SK-N-SH (cell line): ENCODE data around the gene MRGPRG. TPM values are rescaled to one million over a fixed set of nuclear protein-coding genes. Genes with fewer than 3 reads are reported as not detected.

Source experiments
- CTCF ChIA-PET: fragments of 300-600, 350-600 bp; formaldehyde crosslinking; extraction: SDS; loops from one replicate; lab custom pipeline; 2021; lab: Yijun Ruan, JAX
- POLR2A ChIA-PET: fragments of 350-600 bp; sonication (Branson Sonifier 250); formaldehyde crosslinking; extraction: SDS; loops from one replicate; lab custom pipeline; 2020; ENCODE audit warnings: antibody characterized with exemption, inconsistent platforms; lab: Yijun Ruan, JAX
- DNase-seq: peaks from one replicate; pipeline ENCODE4 v3.0.0; 2012
- H2AFZ ChIP-seq: fragments of 200-600 bp; sonication (generic); 2 replicates; pipeline ENCODE4 v1.8.1; 2016; ENCODE audit warnings: antibody characterized with exemption, mild to moderate bottlenecking, low read depth
- H3F3A ChIP-seq: fragments of 200-600 bp; sonication (generic); replicated peaks from 2 replicates; pipeline ENCODE3; 2016; ENCODE audit warnings: antibody characterized with exemption, mild to moderate bottlenecking; ENCODE audit not compliant: insufficient read depth
- H3K27ac ChIP-seq, 2 experiments: fragments of 200-500 bp in 1 of 2; fragments of 200-600 bp in 1 of 2; sonication (Bioruptor generic) in 1 of 2; sonication (generic), shearing (Covaris generic) in 1 of 2; 2 replicates each; pipeline versions ENCODE4 v1.5.1 to v1.6.1; 2014 to 2016; ENCODE audit warnings: low read depth in 2 of 2, inconsistent platforms in 1 of 2, low read length in 1 of 2, mild to moderate bottlenecking in 1 of 2, mixed read lengths in 1 of 2
- H3K27me3 ChIP-seq: fragments of 200-600 bp; sonication (generic), shearing (Covaris generic); 2 replicates; pipeline ENCODE4 v1.6.1; 2016; ENCODE audit warnings: mixed run types; ENCODE audit not compliant: insufficient read depth
- H3K36me3 ChIP-seq, 2 experiments: fragments of 200-500 bp in 1 of 2; fragments of 200-600 bp in 1 of 2; sonication (Bioruptor generic) in 1 of 2; sonication (generic) in 1 of 2; replicated peaks in 1 of 2; 2 replicates each; pipeline versions ENCODE3 to v1.5.1; 2014 to 2016; ENCODE audit warnings: low read length in 1 of 2, mild to moderate bottlenecking in 1 of 2; ENCODE audit not compliant: insufficient read depth in 2 of 2, control insufficient read depth in 1 of 2
- H3K4me1 ChIP-seq, 2 experiments: fragments of 200-500 bp in 1 of 2; fragments of 200-600 bp in 1 of 2; sonication (Bioruptor generic) in 1 of 2; sonication (generic), shearing (Covaris generic) in 1 of 2; 2 replicates each; pipeline versions ENCODE4 v1.5.1 to v1.6.1; 2014 to 2016; ENCODE audit warnings: low read depth in 1 of 2, low read length in 1 of 2, mixed run types in 1 of 2; ENCODE audit not compliant: insufficient read depth in 2 of 2, control insufficient read depth in 1 of 2
- H3K4me2 ChIP-seq: fragments of 200-600 bp; sonication (generic), shearing (Covaris generic); 2 replicates; pipeline ENCODE4 v1.6.1; 2017; ENCODE audit warnings: mixed run types
- H3K4me3 ChIP-seq, 2 experiments: fragments of 200-500 bp in 1 of 2; fragments of 200-600 bp in 1 of 2; sonication (Bioruptor generic) in 1 of 2; sonication (generic), shearing (Covaris generic) in 1 of 2; 2 replicates each; pipeline versions ENCODE4 v1.5.1 to v1.8.1; 2014 to 2016; ENCODE audit warnings: low read depth in 2 of 2, inconsistent platforms in 1 of 2, low read length in 1 of 2, mild to moderate bottlenecking in 1 of 2, mixed read lengths in 1 of 2, moderate library complexity in 1 of 2
- H3K79me2 ChIP-seq: fragments of 200-600 bp; sonication (generic); 2 replicates; pipeline ENCODE4 v1.8.1; 2017; ENCODE audit warnings: mild to moderate bottlenecking; ENCODE audit not compliant: insufficient read depth
- H3K9ac ChIP-seq: fragments of 200-600 bp; sonication (generic); 2 replicates; pipeline ENCODE4 v1.6.1; 2017; ENCODE audit warnings: mixed run types
- H3K9me2 ChIP-seq: fragments of 200-600 bp; sonication (generic); 2 replicates; pipeline ENCODE4 v1.6.1; 2017; ENCODE audit warnings: mixed run types
- H3K9me3 ChIP-seq: fragments of 200-600 bp; sonication (generic); 2 replicates; pipeline ENCODE4 v1.6.1; 2017; ENCODE audit warnings: mixed run types, mild to moderate bottlenecking, moderate library complexity
- H4K20me1 ChIP-seq: fragments of 200-600 bp; sonication (generic); 2 replicates; pipeline ENCODE4 v1.6.1; 2017; ENCODE audit warnings: mild to moderate bottlenecking, mixed run types; ENCODE audit not compliant: insufficient read depth
- CHD2 ChIP-seq: fragments of 150-350 bp; IDR thresholded peaks from 2 replicates; pipeline ENCODE4 v1.6.1; 2018; ENCODE audit warnings: low read length; ENCODE audit not compliant: partially characterized antibody
- ELF1 ChIP-seq: IDR thresholded peaks from 2 replicates; pipeline ENCODE4 v1.4.0; 2012
- FOSL2 ChIP-seq: IDR thresholded peaks from 2 replicates; pipeline ENCODE4 v1.4.0; 2012; ENCODE audit warnings: low read depth, mild to moderate bottlenecking, moderate library complexity, borderline replicate concordance
- FOXM1 ChIP-seq: IDR thresholded peaks from 2 replicates; pipeline ENCODE4 v1.4.0; 2012; ENCODE audit warnings: low read depth, mild to moderate bottlenecking
- GABPA ChIP-seq: IDR thresholded peaks from 2 replicates; pipeline ENCODE4 v1.4.0; 2012; ENCODE audit warnings: low read depth, mild to moderate bottlenecking
- JUND ChIP-seq: IDR thresholded peaks from 2 replicates; pipeline ENCODE4 v1.4.0; 2012
- MEF2A ChIP-seq: IDR thresholded peaks from 2 replicates; pipeline ENCODE4 v1.4.0; 2012; ENCODE audit warnings: low read depth, borderline replicate concordance
- MXI1 ChIP-seq: IDR thresholded peaks from 2 replicates; pipeline ENCODE4 v1.6.1; 2012; ENCODE audit warnings: mild to moderate bottlenecking, low read depth, low read length, improper control_type of control experiment
- NFIC ChIP-seq: IDR thresholded peaks from 2 replicates; pipeline ENCODE4 v1.4.0; 2012; ENCODE audit warnings: borderline replicate concordance
- NRF1 ChIP-seq: IDR thresholded peaks from 2 replicates; pipeline ENCODE4 v1.6.1; 2012; ENCODE audit warnings: low read depth, mild to moderate bottlenecking, low read length
- PBX3 ChIP-seq: IDR thresholded peaks from 2 replicates; pipeline ENCODE4; 2012
- POLR2AphosphoS5 ChIP-seq: IDR thresholded peaks from 2 replicates; pipeline ENCODE4 v1.6.1; 2012; ENCODE audit warnings: low read depth, low read length
- RAD21 ChIP-seq: IDR thresholded peaks from 2 replicates; pipeline ENCODE4 v1.6.1; 2012; ENCODE audit warnings: mild to moderate bottlenecking, low read length
- TAF1 ChIP-seq: IDR thresholded peaks from 2 replicates; pipeline ENCODE4 v1.6.1; 2012; ENCODE audit warnings: low read depth, mild to moderate bottlenecking, low read length, moderate library complexity, borderline replicate concordance
- TCF12 ChIP-seq: IDR thresholded peaks from 2 replicates; pipeline ENCODE4 v1.4.0; 2012
- TEAD4 ChIP-seq: IDR thresholded peaks from 2 replicates; pipeline ENCODE4 v1.4.0; 2012; ENCODE audit warnings: mild to moderate bottlenecking, borderline replicate concordance; ENCODE audit not compliant: insufficient read depth
- USF1 ChIP-seq: IDR thresholded peaks from 2 replicates; pipeline ENCODE4 v1.4.0; 2012; ENCODE audit warnings: low read depth, borderline replicate concordance
- ZBTB33 ChIP-seq: IDR thresholded peaks from 2 replicates; pipeline ENCODE4 v1.4.0; 2012; ENCODE audit warnings: low read depth, borderline replicate concordance
- WGBS: methylation state at CpG from one replicate; pipeline ENCODE4 v1.1.6; 2017; ENCODE audit warnings: low lambda C conversion rate; 5-methylcytosine and 5-hydroxymethylcytosine counted together
- polyA plus RNA-seq, 3 experiments: library from polyadenylated mRNA; depleted of rRNA; stranded (reverse); fragments of >200 nt; gene quantifications; 2 replicates each; pipeline ENCODE4 v1.2.3, GENCODE V29; 2012
- TF ChIP-seq, protein P1 (sequence below): IDR thresholded peaks from 2 replicates; pipeline ENCODE4 v1.6.1; 2012; ENCODE audit warnings: mild to moderate bottlenecking, low read depth, low read length, moderate library complexity
- TF ChIP-seq, protein P2 (sequence below): fragments of 150-350 bp; IDR thresholded peaks from 2 replicates; pipeline ENCODE4 v1.6.1; 2017; ENCODE audit warnings: antibody characterized with exemption, low read length, low read depth, borderline replicate concordance

Gene MRGPRG
- polyA plus RNA-seq, 1 of the 3 experiments (the other 2 are of a cell fraction): not detected

GRCh38 chr11:3191586-3192324 lies 26.9 kb downstream of the MRGPRG start:
- peaks cover 0 to 11% of the 10 kb centered on the region in 2 experiments; a peak in 1 of 4 replicates for H3K4me1 ChIP-seq
- CTCF ChIA-PET: interaction anchor here (0.8 to 1.8 kb wide), 3 partner anchors 100 to 902 kb away, joined by 3 to 5 read pairs (median 3); no protein-coding TSS in a partner anchor
- 76% methylated on average over 19 of the region's 19 CpGs for WGBS
- TF ChIP-seq JUND (no peak), MXI1 (no peak), CHD2 (no peak), NFIC (no peak), GABPA (no peak), TCF12 (no peak), FOSL2 (no peak), ELF1 (no peak), RAD21 (no peak), USF1 (no peak)
- TF ChIP-seq, protein P1, sequence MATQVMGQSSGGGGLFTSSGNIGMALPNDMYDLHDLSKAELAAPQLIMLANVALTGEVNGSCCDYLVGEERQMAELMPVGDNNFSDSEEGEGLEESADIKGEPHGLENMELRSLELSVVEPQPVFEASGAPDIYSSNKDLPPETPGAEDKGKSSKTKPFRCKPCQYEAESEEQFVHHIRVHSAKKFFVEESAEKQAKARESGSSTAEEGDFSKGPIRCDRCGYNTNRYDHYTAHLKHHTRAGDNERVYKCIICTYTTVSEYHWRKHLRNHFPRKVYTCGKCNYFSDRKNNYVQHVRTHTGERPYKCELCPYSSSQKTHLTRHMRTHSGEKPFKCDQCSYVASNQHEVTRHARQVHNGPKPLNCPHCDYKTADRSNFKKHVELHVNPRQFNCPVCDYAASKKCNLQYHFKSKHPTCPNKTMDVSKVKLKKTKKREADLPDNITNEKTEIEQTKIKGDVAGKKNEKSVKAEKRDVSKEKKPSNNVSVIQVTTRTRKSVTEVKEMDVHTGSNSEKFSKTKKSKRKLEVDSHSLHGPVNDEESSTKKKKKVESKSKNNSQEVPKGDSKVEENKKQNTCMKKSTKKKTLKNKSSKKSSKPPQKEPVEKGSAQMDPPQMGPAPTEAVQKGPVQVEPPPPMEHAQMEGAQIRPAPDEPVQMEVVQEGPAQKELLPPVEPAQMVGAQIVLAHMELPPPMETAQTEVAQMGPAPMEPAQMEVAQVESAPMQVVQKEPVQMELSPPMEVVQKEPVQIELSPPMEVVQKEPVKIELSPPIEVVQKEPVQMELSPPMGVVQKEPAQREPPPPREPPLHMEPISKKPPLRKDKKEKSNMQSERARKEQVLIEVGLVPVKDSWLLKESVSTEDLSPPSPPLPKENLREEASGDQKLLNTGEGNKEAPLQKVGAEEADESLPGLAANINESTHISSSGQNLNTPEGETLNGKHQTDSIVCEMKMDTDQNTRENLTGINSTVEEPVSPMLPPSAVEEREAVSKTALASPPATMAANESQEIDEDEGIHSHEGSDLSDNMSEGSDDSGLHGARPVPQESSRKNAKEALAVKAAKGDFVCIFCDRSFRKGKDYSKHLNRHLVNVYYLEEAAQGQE: no peak
- TF ChIP-seq, protein P2, sequence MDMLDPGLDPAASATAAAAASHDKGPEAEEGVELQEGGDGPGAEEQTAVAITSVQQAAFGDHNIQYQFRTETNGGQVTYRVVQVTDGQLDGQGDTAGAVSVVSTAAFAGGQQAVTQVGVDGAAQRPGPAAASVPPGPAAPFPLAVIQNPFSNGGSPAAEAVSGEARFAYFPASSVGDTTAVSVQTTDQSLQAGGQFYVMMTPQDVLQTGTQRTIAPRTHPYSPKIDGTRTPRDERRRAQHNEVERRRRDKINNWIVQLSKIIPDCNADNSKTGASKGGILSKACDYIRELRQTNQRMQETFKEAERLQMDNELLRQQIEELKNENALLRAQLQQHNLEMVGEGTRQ: no peak
- TF ChIP-seq, all 33 proteins: peak for 0
- DNase-seq: no peak
- Histone ChIP-seq H3K9ac (no peak overlapping the region), H2AFZ (no peak overlapping the region), H3K4me2 (no peak overlapping the region), H3K27ac (no peak overlapping the region), H3K4me3 (no peak overlapping the region), H3K79me2 (no peaks in the 10 kb centered on the region), H3F3A (no peaks in the 10 kb centered on the region), H3K9me3 (no peaks in the 10 kb centered on the region), H3K9me2 (no peaks in the 10 kb centered on the region), H3K36me3 (no peaks in the 10 kb centered on the region), H3K27me3 (no peaks in the 10 kb centered on the region), H4K20me1 (no peaks in the 10 kb centered on the region)
- POLR2A ChIA-PET: no interaction called here

- Histone ChIP-seq H4K20me1 (no peaks in the 10 kb centered on the region), H2AFZ (no peak overlapping the region), H3K9me3 (no peaks in the 10 kb centered on the region), H3K4me2 (no peak overlapping the region), H3K9ac (no peak overlapping the region), H3K9me2 (no peaks in the 10 kb centered on the region), H3K27me3 (no peaks in the 10 kb centered on the region), H3K4me1 (no peaks in the 10 kb centered on the region; a peak in 1 of 4 replicates), H3F3A (no peaks in the 10 kb centered on the region), H3K27ac (no peak overlapping the region), H3K79me2 (no peaks in the 10 kb centered on the region), H3K36me3 (no peaks in the 10 kb centered on the region), H3K4me3 (no peak overlapping the region)
- DNase-seq: no peak
- POLR2A ChIA-PET: no interaction called here
- CTCF ChIA-PET: interaction anchor here (1.0 kb wide), 1 partner anchor 901 kb away, joined by 3 read pairs; no protein-coding TSS in a partner anchor
- WGBS: 52% methylated on average over 6 of the region's 6 CpGs
- TF ChIP-seq TEAD4 (no peak), NRF1 (no peak), NFIC (no peak), MEF2A (no peak), GABPA (no peak), TAF1 (no peak), ZBTB33 (no peak), FOXM1 (no peak), ELF1 (no peak), TCF12 (no peak), POLR2AphosphoS5 (no peak), PBX3 (no peak)
Measured at GRCh38 chr11:3190600-3190999, 28.0 kb downstream of the MRGPRG start.
